ENCODE results near the gene GAGE10.

DNA sequence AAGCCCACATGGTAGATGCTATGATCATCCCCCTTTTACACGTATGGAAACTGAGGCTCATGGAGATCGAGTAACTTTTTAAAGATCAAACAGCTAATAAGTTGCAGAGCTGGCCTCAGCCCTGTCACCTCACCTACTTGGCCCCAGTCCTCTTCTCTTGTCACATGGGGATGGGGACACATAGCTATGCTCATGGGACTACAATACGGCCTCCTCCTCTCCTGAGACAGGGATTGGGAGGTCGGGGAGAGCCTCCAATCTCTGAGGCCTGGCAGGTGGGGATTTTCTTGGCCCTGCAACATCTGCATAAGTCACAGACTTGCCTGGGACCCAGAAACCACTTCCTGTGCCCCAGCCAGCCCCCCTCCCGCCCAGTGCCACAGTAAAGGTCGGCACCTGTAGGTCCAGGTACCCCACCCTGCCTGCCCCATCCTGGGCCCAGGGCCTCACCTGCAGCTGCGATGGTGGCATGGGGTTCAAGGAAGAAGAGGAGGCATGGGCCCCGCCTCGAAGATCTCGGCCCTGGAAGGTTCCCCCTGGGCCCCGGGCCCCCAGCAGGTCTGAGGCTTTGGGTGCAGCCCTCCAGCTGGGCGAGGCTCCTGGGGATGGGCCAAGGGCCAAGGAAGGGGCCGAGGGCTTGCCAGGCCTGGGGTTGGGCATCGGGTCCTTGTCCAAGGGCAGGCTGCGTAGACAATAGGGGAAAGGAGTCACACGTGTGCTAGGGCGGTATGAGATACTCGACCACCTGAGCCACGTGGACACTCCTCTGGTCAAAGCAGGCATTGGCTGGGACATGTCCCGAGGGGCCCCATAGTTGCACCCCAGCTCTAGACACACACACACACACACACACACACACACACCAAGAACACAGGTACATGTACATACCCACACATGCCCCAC, 45.3 kb upstream of the GAGE10 start:
- TF ChIP-seq, protein P1, sequence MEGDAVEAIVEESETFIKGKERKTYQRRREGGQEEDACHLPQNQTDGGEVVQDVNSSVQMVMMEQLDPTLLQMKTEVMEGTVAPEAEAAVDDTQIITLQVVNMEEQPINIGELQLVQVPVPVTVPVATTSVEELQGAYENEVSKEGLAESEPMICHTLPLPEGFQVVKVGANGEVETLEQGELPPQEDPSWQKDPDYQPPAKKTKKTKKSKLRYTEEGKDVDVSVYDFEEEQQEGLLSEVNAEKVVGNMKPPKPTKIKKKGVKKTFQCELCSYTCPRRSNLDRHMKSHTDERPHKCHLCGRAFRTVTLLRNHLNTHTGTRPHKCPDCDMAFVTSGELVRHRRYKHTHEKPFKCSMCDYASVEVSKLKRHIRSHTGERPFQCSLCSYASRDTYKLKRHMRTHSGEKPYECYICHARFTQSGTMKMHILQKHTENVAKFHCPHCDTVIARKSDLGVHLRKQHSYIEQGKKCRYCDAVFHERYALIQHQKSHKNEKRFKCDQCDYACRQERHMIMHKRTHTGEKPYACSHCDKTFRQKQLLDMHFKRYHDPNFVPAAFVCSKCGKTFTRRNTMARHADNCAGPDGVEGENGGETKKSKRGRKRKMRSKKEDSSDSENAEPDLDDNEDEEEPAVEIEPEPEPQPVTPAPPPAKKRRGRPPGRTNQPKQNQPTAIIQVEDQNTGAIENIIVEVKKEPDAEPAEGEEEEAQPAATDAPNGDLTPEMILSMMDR (IDR thresholded peaks at IDR 0.05 in 2 of 3, conservative IDR thresholded peaks at IDR 0.05 in 1 of 3; ENCODE audit: borderline replicate concordance in 1 of 3, insufficient read depth in 1 of 3, low read depth in 2 of 3, low read length in 2 of 3) = no peak
- no peak for TF ChIP-seq EZH2 (IDR thresholded peaks at IDR 0.05)
- TF ChIP-seq POLR2AphosphoS5 (IDR thresholded peaks at IDR 0.05; ENCODE audit: low read depth, low read length) = no peak
- no peak for TF ChIP-seq YY1 (IDR thresholded peaks at IDR 0.05; ENCODE audit: extremely low read depth, insufficient replicate concordance, low read depth, low read length)
- TF ChIP-seq JUND (IDR thresholded peaks at IDR 0.05) = no peak
- no peak for TF ChIP-seq FOSL1 (IDR thresholded peaks at IDR 0.05; ENCODE audit: low read depth)
- TF ChIP-seq, protein P2, sequence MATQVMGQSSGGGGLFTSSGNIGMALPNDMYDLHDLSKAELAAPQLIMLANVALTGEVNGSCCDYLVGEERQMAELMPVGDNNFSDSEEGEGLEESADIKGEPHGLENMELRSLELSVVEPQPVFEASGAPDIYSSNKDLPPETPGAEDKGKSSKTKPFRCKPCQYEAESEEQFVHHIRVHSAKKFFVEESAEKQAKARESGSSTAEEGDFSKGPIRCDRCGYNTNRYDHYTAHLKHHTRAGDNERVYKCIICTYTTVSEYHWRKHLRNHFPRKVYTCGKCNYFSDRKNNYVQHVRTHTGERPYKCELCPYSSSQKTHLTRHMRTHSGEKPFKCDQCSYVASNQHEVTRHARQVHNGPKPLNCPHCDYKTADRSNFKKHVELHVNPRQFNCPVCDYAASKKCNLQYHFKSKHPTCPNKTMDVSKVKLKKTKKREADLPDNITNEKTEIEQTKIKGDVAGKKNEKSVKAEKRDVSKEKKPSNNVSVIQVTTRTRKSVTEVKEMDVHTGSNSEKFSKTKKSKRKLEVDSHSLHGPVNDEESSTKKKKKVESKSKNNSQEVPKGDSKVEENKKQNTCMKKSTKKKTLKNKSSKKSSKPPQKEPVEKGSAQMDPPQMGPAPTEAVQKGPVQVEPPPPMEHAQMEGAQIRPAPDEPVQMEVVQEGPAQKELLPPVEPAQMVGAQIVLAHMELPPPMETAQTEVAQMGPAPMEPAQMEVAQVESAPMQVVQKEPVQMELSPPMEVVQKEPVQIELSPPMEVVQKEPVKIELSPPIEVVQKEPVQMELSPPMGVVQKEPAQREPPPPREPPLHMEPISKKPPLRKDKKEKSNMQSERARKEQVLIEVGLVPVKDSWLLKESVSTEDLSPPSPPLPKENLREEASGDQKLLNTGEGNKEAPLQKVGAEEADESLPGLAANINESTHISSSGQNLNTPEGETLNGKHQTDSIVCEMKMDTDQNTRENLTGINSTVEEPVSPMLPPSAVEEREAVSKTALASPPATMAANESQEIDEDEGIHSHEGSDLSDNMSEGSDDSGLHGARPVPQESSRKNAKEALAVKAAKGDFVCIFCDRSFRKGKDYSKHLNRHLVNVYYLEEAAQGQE (IDR thresholded peaks at IDR 0.05; ENCODE audit: low read depth) = no peak
- TF ChIP-seq SP1 (IDR thresholded peaks at IDR 0.05; ENCODE audit: low read depth) = no peak
- no peak for TF ChIP-seq ZNF274 (IDR thresholded peaks at IDR 0.05; ENCODE audit: low read depth, low read length)
- no peak for TF ChIP-seq SIN3A (IDR thresholded peaks at IDR 0.05; ENCODE audit: low read depth)
